Astrocyte (in vitro differentiated cells and primary cell): ENCODE data around the gene ECI1.

ENCODE experiments used
- EZH2 ChIP-seq: IDR thresholded peaks from 2 replicates; pipeline ENCODE4 v1.6.1; 2012; ENCODE audit warnings: mild to moderate bottlenecking, low read length, inconsistent platforms; ENCODE audit not compliant: insufficient read depth
- TF ChIP-seq, protein P1 (sequence below): IDR thresholded peaks from 2 replicates; pipeline ENCODE4 v1.5.1; 2011; ENCODE audit warnings: low read depth, mild to moderate bottlenecking, inconsistent platforms, low read length, moderate library complexity; ENCODE audit not compliant: insufficient read depth

DNA sequence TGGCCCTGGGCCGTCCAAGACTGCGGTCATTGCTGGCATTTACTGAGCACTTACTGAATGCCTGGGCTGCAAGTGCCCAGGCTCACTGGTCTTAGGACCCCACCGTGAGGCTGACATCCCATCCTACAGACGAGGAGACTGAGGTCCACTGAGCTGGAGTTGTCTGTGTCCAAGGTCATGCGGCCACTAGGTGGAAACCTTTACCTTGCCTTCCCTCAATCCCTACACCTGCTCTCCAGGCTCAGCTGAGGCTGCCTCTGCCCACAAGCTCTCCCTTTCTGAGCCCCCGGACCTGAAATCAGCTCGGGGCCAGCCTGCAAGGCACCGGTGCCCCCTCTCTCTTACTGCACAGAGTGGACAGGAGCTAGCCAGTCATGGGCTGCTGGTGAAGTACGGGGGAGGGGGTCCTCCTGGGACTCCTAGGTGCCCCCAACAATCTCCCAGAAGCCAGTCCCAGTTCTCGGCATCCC, 56.5 kb downstream of the ECI1 start:
- TF ChIP-seq, protein P1, sequence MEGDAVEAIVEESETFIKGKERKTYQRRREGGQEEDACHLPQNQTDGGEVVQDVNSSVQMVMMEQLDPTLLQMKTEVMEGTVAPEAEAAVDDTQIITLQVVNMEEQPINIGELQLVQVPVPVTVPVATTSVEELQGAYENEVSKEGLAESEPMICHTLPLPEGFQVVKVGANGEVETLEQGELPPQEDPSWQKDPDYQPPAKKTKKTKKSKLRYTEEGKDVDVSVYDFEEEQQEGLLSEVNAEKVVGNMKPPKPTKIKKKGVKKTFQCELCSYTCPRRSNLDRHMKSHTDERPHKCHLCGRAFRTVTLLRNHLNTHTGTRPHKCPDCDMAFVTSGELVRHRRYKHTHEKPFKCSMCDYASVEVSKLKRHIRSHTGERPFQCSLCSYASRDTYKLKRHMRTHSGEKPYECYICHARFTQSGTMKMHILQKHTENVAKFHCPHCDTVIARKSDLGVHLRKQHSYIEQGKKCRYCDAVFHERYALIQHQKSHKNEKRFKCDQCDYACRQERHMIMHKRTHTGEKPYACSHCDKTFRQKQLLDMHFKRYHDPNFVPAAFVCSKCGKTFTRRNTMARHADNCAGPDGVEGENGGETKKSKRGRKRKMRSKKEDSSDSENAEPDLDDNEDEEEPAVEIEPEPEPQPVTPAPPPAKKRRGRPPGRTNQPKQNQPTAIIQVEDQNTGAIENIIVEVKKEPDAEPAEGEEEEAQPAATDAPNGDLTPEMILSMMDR = no peak
- no peak for TF ChIP-seq EZH2
